GM19463 (cell line): ENCODE results near the gene BCL2L15.

Experiments
- ATAC-seq: cut with Tn5 transposase; IDR thresholded peaks from one replicate; pipeline ENCODE4 v1.9.1; 2021; ENCODE audit warnings: mild to moderate bottlenecking, moderate library complexity; ENCODE audit not compliant: unreplicated experiment

BCL2L15 gene

GRCh38 chr1:113912594-113913311 lies 25.4 kb upstream of the BCL2L15 start:
- ATAC-seq = no peak

GRCh38 chr1:113905435-113905861 lies 18.1 kb upstream of the BCL2L15 start:
- no peak for ATAC-seq

GRCh38 chr1:113904674-113905434 lies 17.5 kb upstream of the BCL2L15 start, which contains the start of the genes AP4B1 and DCLRE1B:
Gene AP4B1 (minus strand): TSS chr1:113904799. CDS start chr1:113904717, 82 bp downstream.
Gene DCLRE1B (plus strand): TSS chr1:113905326. CDS start chr1:113905587, 261 bp downstream.
- ATAC-seq = peak; percentile 87

- ATAC-seq = peak; percentile 25
Observed at GRCh38 chr1:113904293-113904673, 16.9 kb upstream of the BCL2L15 start.

GRCh38 chr1:113903501-113904292 lies 16.3 kb upstream of the BCL2L15 start:
- no peak for ATAC-seq

- ATAC-seq = no peak
Observed at GRCh38 chr1:113901191-113901590, 13.8 kb upstream of the BCL2L15 start.

- ATAC-seq = no peak
Observed at GRCh38 chr1:113899111-113899510, 11.7 kb upstream of the BCL2L15 start.

- no peak for ATAC-seq
Observed at GRCh38 chr1:113898241-113898814, 10.9 kb upstream of the BCL2L15 start.

GRCh38 chr1:113895961-113896360 lies 8.6 kb upstream of the BCL2L15 start:
- no peak for ATAC-seq

GRCh38 chr1:113895098-113895497 lies 7.7 kb upstream of the BCL2L15 start:
- ATAC-seq = no peak

GRCh38 chr1:113893267-113893666 lies 5.9 kb upstream of the BCL2L15 start:
- ATAC-seq = no peak

GRCh38 chr1:113891631-113892220 lies 4.3 kb upstream of the BCL2L15 start:
- ATAC-seq = no peak

- no peak for ATAC-seq
Observed at GRCh38 chr1:113890816-113891215, 3.4 kb upstream of the BCL2L15 start.

- ATAC-seq = no peak
Observed at GRCh38 chr1:113886417-113887401, 672 bp downstream of the BCL2L15 start.

- no peak for ATAC-seq
Observed at GRCh38 chr1:113881661-113882060, 5.7 kb downstream of the BCL2L15 start.

- no peak for ATAC-seq
Observed at GRCh38 chr1:113879739-113880038, 7.7 kb downstream of the BCL2L15 start.

GRCh38 chr1:113876176-113876575 lies 11.2 kb downstream of the BCL2L15 start:
- ATAC-seq = no peak

- ATAC-seq = peak; percentile 38
Observed at GRCh38 chr1:113875714-113876113, 11.7 kb downstream of the BCL2L15 start.

GRCh38 chr1:113874012-113874879 lies 13.1 kb downstream of the BCL2L15 start:
- no peak for ATAC-seq
